K562 (cell line): ENCODE data around the gene SULT2A1.
"Not testable (repeated sequence)": the region's sequence is repeated elsewhere in the genome, so short reads cannot be mapped to it uniquely, and the experiment has no call there.

Source experiments
- RCOR1 ChIP-seq, 2 experiments: IDR thresholded peaks; 2 replicates each; pipeline ENCODE4 v1.6.1; 2012; ENCODE audit warnings: low read depth in 2 of 2, low read length in 2 of 2, borderline replicate concordance in 1 of 2, improper control_type of control experiment in 1 of 2
- RFX5 ChIP-seq: IDR thresholded peaks from 2 replicates; pipeline ENCODE4 v1.6.1; 2011; ENCODE audit warnings: low read depth, mild to moderate bottlenecking, improper control_type of control experiment, low read length
- SMC3 ChIP-seq: conservative IDR thresholded peaks from 2 replicates; pipeline ENCODE4 v1.6.1; 2011; ENCODE audit warnings: low read depth, low read length, improper control_type of control experiment; ENCODE audit not compliant: insufficient read depth
- TF ChIP-seq, protein P1 (sequence below), 2 experiments: fragments of 200-800 bp in 1 of 2; sonication (Bioruptor generic) in 1 of 2; sonication (generic) in 1 of 2; formaldehyde crosslinking in 1 of 2; IDR thresholded peaks in 1 of 2; conservative IDR thresholded peaks in 1 of 2; 2 replicates each; pipeline versions ENCODE4 v1.5.0 to v1.6.1; 2016 to 2020; ENCODE audit warnings: missing compliant biosample characterization in 1 of 2, missing genetic modification characterization in 1 of 2, missing genetic modification reagents in 1 of 2
- TF ChIP-seq, protein P2 (sequence below): IDR thresholded peaks from 3 replicates; pipeline ENCODE4 v1.6.1; 2011; ENCODE audit warnings: borderline replicate concordance, mild to moderate bottlenecking, moderate library complexity; ENCODE audit not compliant: insufficient read length; ENCODE audit errors: extremely low read depth

DNA sequence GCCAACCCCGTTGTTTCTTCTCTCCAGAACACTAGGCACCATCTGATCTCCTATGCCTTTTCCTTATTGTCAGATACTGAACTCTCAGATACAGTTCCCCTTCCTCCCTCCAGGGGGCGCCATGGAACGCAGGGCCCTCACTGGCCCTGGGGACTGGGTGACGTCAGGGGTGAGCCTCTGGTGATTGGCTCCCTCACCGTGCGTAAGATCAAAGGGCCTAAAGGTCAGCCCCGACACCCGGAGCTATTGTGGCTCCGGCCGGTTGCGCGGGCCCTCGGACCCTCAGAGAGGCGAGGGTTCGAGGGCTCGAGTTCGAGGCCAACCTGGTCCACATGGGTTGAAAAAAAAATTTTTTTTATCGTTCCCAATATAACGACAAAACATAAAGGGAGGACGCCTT, 42.5 kb upstream of the SULT2A1 start:
- not testable (repeated sequence) for TF ChIP-seq SMC3; RCOR1 (IDR thresholded peaks at IDR 0.05; ENCODE audit: borderline replicate concordance in 1 of 2, low read depth in 2 of 2, low read length in 2 of 2); RFX5
- TF ChIP-seq, protein P1, sequence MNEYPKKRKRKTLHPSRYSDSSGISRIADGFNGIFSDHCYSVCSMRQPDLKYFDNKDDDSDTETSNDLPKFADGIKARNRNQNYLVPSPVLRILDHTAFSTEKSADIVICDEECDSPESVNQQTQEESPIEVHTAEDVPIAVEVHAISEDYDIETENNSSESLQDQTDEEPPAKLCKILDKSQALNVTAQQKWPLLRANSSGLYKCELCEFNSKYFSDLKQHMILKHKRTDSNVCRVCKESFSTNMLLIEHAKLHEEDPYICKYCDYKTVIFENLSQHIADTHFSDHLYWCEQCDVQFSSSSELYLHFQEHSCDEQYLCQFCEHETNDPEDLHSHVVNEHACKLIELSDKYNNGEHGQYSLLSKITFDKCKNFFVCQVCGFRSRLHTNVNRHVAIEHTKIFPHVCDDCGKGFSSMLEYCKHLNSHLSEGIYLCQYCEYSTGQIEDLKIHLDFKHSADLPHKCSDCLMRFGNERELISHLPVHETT (CRISPR knock-in tag; conservative IDR thresholded peaks at IDR 0.05 in 1 of 2, IDR thresholded peaks at IDR 0.05 in 1 of 2), result not testable (repeated sequence)
- TF ChIP-seq, protein P2, sequence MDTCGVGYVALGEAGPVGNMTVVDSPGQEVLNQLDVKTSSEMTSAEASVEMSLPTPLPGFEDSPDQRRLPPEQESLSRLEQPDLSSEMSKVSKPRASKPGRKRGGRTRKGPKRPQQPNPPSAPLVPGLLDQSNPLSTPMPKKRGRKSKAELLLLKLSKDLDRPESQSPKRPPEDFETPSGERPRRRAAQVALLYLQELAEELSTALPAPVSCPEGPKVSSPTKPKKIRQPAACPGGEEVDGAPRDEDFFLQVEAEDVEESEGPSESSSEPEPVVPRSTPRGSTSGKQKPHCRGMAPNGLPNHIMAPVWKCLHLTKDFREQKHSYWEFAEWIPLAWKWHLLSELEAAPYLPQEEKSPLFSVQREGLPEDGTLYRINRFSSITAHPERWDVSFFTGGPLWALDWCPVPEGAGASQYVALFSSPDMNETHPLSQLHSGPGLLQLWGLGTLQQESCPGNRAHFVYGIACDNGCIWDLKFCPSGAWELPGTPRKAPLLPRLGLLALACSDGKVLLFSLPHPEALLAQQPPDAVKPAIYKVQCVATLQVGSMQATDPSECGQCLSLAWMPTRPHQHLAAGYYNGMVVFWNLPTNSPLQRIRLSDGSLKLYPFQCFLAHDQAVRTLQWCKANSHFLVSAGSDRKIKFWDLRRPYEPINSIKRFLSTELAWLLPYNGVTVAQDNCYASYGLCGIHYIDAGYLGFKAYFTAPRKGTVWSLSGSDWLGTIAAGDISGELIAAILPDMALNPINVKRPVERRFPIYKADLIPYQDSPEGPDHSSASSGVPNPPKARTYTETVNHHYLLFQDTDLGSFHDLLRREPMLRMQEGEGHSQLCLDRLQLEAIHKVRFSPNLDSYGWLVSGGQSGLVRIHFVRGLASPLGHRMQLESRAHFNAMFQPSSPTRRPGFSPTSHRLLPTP, result not testable (repeated sequence)
